Neutrophil (primary cell): ENCODE measurements around the gene RAC3.

Experiments
- H3K27ac ChIP-seq: fragments of 200-600 bp; sonication (generic); 2 replicates; pipeline ENCODE4 v1.5.1; 2016; ENCODE audit warnings: mild to moderate bottlenecking, moderate library complexity
- H3K27me3 ChIP-seq: fragments of 200-600 bp; sonication (generic); 2 replicates; pipeline ENCODE4 v1.6.0; 2016; ENCODE audit warnings: mild to moderate bottlenecking
- H3K36me3 ChIP-seq: fragments of 200-600 bp; sonication (generic); 2 replicates; pipeline ENCODE4 v1.5.1; 2017
- H3K4me1 ChIP-seq, 2 experiments: fragments of 200-600 bp in 1 of 2; sonication (generic) in 1 of 2; 1 replicate in 1 of 2; 2 replicates in 1 of 2; pipeline versions ENCODE4 v1.5.1 to v1.6.1; 2013 to 2016; ENCODE audit warnings: low read depth in 1 of 2, low read length in 1 of 2, mild to moderate bottlenecking in 1 of 2, moderate library complexity in 1 of 2; ENCODE audit not compliant: control insufficient read depth in 1 of 2, insufficient read depth in 1 of 2
- H3K4me3 ChIP-seq, 2 experiments: fragments of 200-600 bp in 1 of 2; sonication (generic) in 1 of 2; 1 replicate in 1 of 2; 2 replicates in 1 of 2; pipeline ENCODE4 v1.5.1; 2013 to 2016; ENCODE audit warnings: low read depth in 1 of 2, low read length in 1 of 2, mild to moderate bottlenecking in 1 of 2, moderate library complexity in 1 of 2
- H3K9me3 ChIP-seq: fragments of 200-600 bp; sonication (generic); 2 replicates; pipeline ENCODE4 v1.5.1; 2016
- CTCF ChIP-seq: fragments of 200-600 bp; sonication (generic); IDR thresholded peaks from 2 replicates; pipeline ENCODE4 v1.5.1; 2016; ENCODE audit warnings: antibody characterized with exemption

The RAC3 gene

GRCh38 chr17:82007495-82008257, 23.8 kb upstream of the RAC3 start:
- H3K4me3 ChIP-seq: no peak overlapping the region
- no peaks in the 10 kb centered on the region for H3K27me3 ChIP-seq
- H3K27ac ChIP-seq: no peak overlapping the region
- peaks cover 12% of the 10 kb centered on the region for H3K36me3 ChIP-seq
- H3K4me1 ChIP-seq: no peaks in the 10 kb centered on the region
- H3K9me3 ChIP-seq: no peaks in the 10 kb centered on the region
- TF ChIP-seq CTCF: no peak

DNA sequence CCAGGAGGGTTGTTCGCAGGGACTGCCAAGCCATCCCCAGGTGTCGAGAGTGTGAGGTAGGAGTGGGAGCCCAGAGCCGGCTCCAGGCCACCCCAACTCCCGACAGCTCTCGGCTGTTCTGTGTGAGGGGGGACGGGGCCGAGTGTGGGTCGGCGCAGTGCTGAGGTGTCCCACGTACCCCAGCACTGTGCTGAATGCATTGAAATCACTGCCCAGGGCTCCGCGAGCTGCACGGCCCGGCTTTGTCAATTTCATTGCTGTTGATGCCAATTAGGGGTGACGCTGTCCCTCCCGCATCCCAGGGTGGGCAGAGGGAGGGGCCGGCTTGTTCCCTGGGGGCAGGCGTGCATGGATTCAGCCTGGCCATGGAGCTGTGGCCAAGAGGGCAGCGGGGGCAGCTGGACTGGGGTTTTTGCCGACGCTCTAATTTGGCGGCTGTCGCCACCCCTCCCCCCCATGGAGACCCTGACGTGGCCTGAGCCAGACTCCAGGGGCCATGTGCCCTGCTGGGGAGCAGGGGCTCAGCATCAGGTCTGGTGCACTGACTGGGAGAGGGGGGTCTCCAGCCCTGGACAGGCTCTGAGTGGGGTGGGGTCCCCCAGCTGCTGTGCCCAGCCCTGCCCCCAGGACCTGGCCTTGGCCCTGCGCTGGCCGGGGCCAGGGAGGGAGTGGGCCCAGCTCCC, 23.1 kb upstream of the RAC3 start:
- Histone ChIP-seq H3K4me3 (no peak overlapping the region), H3K27me3 (no peaks in the 10 kb centered on the region), H3K9me3 (no peaks in the 10 kb centered on the region), H3K4me1 (no peaks in the 10 kb centered on the region), H3K36me3 (peaks cover 12% of the 10 kb centered on the region), H3K27ac (no peak overlapping the region)
- no peak for TF ChIP-seq CTCF

DNA sequence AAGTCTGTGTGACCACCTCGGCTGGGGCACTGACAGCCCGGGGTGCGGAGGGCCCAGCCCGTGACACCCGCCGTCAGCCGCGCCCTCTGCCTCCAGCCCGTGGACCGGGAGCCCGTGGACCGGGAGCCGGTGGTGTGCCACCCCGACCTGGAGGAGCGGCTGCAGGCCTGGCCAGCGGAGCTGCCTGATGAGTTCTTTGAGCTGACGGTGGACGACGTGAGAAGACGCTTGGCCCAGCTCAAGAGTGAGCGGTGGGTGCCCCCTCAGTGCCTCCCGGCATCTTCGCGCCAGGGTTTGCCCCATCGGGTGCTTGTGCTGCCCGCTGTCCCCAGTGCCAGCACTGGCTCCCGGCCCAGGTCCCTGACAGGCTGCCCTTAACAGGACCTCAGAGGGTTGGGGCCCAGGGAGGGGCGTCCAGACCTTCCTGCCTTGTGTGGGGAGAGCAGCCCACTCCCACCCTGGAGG, 22.5 kb upstream of the RAC3 start:
- H3K27me3 ChIP-seq: no peaks in the 10 kb centered on the region
- TF ChIP-seq CTCF: no peak
- H3K27ac ChIP-seq: no peak overlapping the region
- no peak overlapping the region for H3K4me3 ChIP-seq
- no peaks in the 10 kb centered on the region for H3K4me1 ChIP-seq
- no peaks in the 10 kb centered on the region for H3K9me3 ChIP-seq
- H3K36me3 ChIP-seq: peaks cover 12% of the 10 kb centered on the region

- Histone ChIP-seq H3K27ac (no peak overlapping the region), H3K4me1 (no peaks in the 10 kb centered on the region), H3K9me3 (no peaks in the 10 kb centered on the region), H3K4me3 (no peak overlapping the region), H3K36me3 (peaks cover 12% of the 10 kb centered on the region), H3K27me3 (no peaks in the 10 kb centered on the region)
- no peak for TF ChIP-seq CTCF
Observed at GRCh38 chr17:82009413-82009812, 22.1 kb upstream of the RAC3 start.

DNA sequence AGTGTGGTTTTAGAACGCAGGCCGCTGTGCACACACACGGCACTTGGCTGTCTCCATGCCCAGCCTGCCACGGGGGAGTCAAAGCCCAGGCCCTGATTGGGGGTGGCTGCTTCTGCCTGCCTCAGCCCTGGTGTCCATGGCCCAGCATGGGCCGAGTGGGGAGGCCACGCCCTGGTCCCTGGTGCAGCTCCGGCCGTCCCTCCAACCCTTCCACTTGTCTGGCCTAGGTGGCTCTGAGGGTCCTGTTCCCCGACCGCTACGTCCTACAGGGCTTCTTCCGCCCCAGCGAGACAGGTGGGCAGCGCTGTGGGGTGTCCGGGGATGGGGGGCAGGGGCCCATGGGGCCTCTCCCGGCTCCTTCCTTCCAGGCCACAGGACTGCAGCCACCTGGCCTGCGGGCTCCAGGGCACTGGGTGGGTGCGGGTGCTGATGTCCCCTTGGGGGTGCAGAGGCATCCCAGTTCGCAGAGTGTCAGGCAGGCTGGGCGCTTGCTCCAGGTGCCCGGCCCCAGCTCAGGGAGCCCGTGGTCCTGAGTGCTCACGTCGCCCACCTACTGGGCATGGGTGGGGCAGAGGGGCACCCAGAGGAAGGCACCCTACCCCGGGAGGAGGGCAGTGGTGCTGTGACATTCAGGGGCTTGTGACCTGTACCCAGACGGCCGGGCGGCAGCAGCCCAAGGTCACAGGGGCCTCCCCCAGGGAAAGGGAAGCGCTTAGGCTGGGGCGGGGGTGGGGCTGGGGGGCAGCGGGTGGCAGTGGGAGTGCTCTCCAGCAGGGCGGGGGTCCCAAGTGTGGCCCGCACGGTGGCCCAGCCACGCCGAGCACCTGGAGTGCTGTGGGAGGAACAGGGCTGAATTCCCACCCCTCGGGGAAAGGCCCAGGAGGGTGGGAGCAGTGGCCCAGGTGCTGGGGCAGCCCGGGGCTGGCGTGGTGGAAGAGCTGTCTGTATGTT, 20.6 kb upstream of the RAC3 start:
- no peak for TF ChIP-seq CTCF
- Histone ChIP-seq H3K4me3 (no peak overlapping the region), H3K36me3 (peaks cover 12% of the 10 kb centered on the region), H3K9me3 (no peaks in the 10 kb centered on the region), H3K27ac (no peak overlapping the region), H3K27me3 (no peaks in the 10 kb centered on the region), H3K4me1 (no peaks in the 10 kb centered on the region)
